Activated CD8-positive, alpha-beta T cell treated with anti-CD3 and anti-CD28 coated beads, Interleukin-2, amount 10 ng/mL, durations not matched to agents 7 days and 5 days (primary cell): Measurements from ENCODE around the gene IGLL5. TPM values are rescaled to one million over a fixed set of nuclear protein-coding genes. Genes with fewer than 3 reads are reported as not detected.

Experiments
- ATAC-seq: fragments of 150-1000 bp; cut with Tn5 transposase; one replicate; pipeline ENCODE4 v1.10.0; 2021; ENCODE audit warnings: moderate library complexity
- CTCF ChIA-PET: fragments of 350-600 bp; sonication (Branson Sonifier 250); formaldehyde crosslinking; loops from one replicate; lab custom pipeline; 2021; ENCODE audit warnings: antibody characterized with exemption; lab: Charles Lee
- POLR2A ChIA-PET: fragments of 350-600 bp; sonication (Branson Sonifier 250); formaldehyde crosslinking; loops from one replicate; lab custom pipeline; 2021; ENCODE audit warnings: antibody characterized with exemption; lab: Charles Lee
- DNase-seq: peaks from one replicate; pipeline ENCODE4 v3.0.0-alpha.2; 2020
- H3K27ac Mint-ChIP-seq: one replicate; pipeline ENCODE4 v1.8.0; 2021; ENCODE audit warnings: mild to moderate bottlenecking, mixed read lengths
- H3K27me3 Mint-ChIP-seq: one replicate; pipeline ENCODE4 v1.8.0; 2021; ENCODE audit warnings: low read depth, mixed read lengths
- H3K36me3 Mint-ChIP-seq: one replicate; pipeline ENCODE4 v1.8.0; 2021; ENCODE audit warnings: low read depth, mixed read lengths
- H3K4me1 Mint-ChIP-seq: one replicate; pipeline ENCODE4 v1.8.0; 2021; ENCODE audit warnings: low read depth, mixed read lengths
- H3K4me3 Mint-ChIP-seq: one replicate; pipeline ENCODE4 v1.8.0; 2021; ENCODE audit warnings: mild to moderate bottlenecking, mixed read lengths
- H3K9me3 Mint-ChIP-seq: one replicate; pipeline ENCODE4 v1.8.0; 2022; ENCODE audit warnings: mixed read lengths; ENCODE audit not compliant: insufficient read depth
- total RNA-seq, 2 experiments: library from RNA; stranded (reverse); gene quantifications; one replicate each; pipeline ENCODE4 v1.2.3, GENCODE V29; 2021

Gene IGLL5
- not detected for total RNA-seq

- H3K9me3 Mint-ChIP-seq, result no peaks in the 10 kb centered on the region
- POLR2A ChIA-PET, result no interaction called here
- CTCF ChIA-PET, result interaction anchor here (0.6 to 8.2 kb wide), 4 partner anchors 9 to 99 kb away, joined by 3 to 184 read pairs (median 4); no protein-coding TSS in a partner anchor
- H3K4me3 Mint-ChIP-seq, result no peak within 1 kb of the TSS
- DNase-seq (no peak), ATAC-seq (no peak)
- H3K4me1 Mint-ChIP-seq, result peaks cover 19% of the 10 kb centered on the region
- no peaks in the 10 kb centered on the region for H3K36me3 Mint-ChIP-seq
- peaks cover 47% of the 10 kb centered on the region for H3K27me3 Mint-ChIP-seq
- no peak within 1 kb of the TSS for H3K27ac Mint-ChIP-seq
Measured at GRCh38 chr22:22887621-22888503, at the start of gene IGLL5. Gene IGLL5, plus strand, starts transcription at chr22:22887816. Its CDS starts 238 bp downstream, at chr22:22888054.

- Mint-ChIP-seq H3K9me3 (no peaks in the 10 kb centered on the region), H3K27me3 (peaks cover 22% of the 10 kb centered on the region), H3K4me3 (no peak overlapping the region), H3K4me1 (peaks cover 19% of the 10 kb centered on the region), H3K36me3 (no peaks in the 10 kb centered on the region), H3K27ac (peak overlapping the region; percentile 71)
- ChIA-PET CTCF (interaction anchor here (0.8 to 4.5 kb wide), 8 partner anchors 8 to 68 kb away, joined by 3 to 36 read pairs (median 4); no protein-coding TSS in a partner anchor), POLR2A (interaction anchor here (1.0 kb wide), 1 partner anchor 20 kb away, joined by 3 read pairs; no protein-coding TSS in a partner anchor)
- no peak for ATAC-seq
- DNase-seq, result no peak
Measured at GRCh38 chr22:22838148-22838786, 49.3 kb upstream of the IGLL5 start.

- Mint-ChIP-seq H3K4me1 (peaks cover 24% of the 10 kb centered on the region), H3K27ac (no peak overlapping the region), H3K4me3 (no peak overlapping the region), H3K27me3 (peaks cover 18% of the 10 kb centered on the region), H3K36me3 (no peaks in the 10 kb centered on the region), H3K9me3 (no peaks in the 10 kb centered on the region)
- ChIA-PET POLR2A (no interaction called here), CTCF (interaction anchor here (1.6 to 4.5 kb wide), 2 partner anchors 9 to 45 kb away, joined by 8 to 36 read pairs; no protein-coding TSS in a partner anchor)
- ATAC-seq (no peak), DNase-seq (no peak)
Measured at GRCh38 chr22:22839570-22840314, 47.9 kb upstream of the IGLL5 start.

GRCh38 chr22:22840780-22841179, 46.8 kb upstream of the IGLL5 start:
- Mint-ChIP-seq H3K36me3 (no peaks in the 10 kb centered on the region), H3K4me3 (no peak overlapping the region)

GRCh38 chr22:22841598-22841997, 46.0 kb upstream of the IGLL5 start:
- Mint-ChIP-seq H3K27me3 (peaks cover 18% of the 10 kb centered on the region), H3K36me3 (no peaks in the 10 kb centered on the region), H3K27ac (no peak overlapping the region), H3K4me3 (no peak overlapping the region), H3K4me1 (peaks cover 22% of the 10 kb centered on the region), H3K9me3 (no peaks in the 10 kb centered on the region)
- DNase-seq (no peak), ATAC-seq (no peak)
- ChIA-PET CTCF (interaction anchor here (1.2 to 2.5 kb wide), 3 partner anchors 39 to 43 kb away, joined by 3 to 7 read pairs (median 6); no protein-coding TSS in a partner anchor), POLR2A (no interaction called here)

More at GRCh38 chr22:22840780-22841179, 46.8 kb upstream of the IGLL5 start:
- ATAC-seq (no peak), DNase-seq (no peak)
- no peaks in the 10 kb centered on the region for H3K9me3 Mint-ChIP-seq
- H3K4me1 Mint-ChIP-seq, result peaks cover 24% of the 10 kb centered on the region
- peaks cover 19% of the 10 kb centered on the region for H3K27me3 Mint-ChIP-seq
- no peak overlapping the region for H3K27ac Mint-ChIP-seq
- ChIA-PET CTCF (no interaction called here), POLR2A (no interaction called here)

- Mint-ChIP-seq H3K4me1 (peaks cover 18% of the 10 kb centered on the region), H3K27ac (no peak overlapping the region), H3K9me3 (no peaks in the 10 kb centered on the region), H3K27me3 (peaks cover 18% of the 10 kb centered on the region), H3K36me3 (no peaks in the 10 kb centered on the region), H3K4me3 (no peak overlapping the region)
- CTCF ChIA-PET, result interaction anchor here (0.8 to 2.5 kb wide), 7 partner anchors 10 to 89 kb away, joined by 3 to 7 read pairs (median 3); no protein-coding TSS in a partner anchor
- DNase-seq, result no peak
- ATAC-seq, result no peak
- POLR2A ChIA-PET, result no interaction called here
Measured at GRCh38 chr22:22842085-22842484, 45.5 kb upstream of the IGLL5 start.

- DNase-seq, result no peak
- no peaks in the 10 kb centered on the region for H3K36me3 Mint-ChIP-seq
- POLR2A ChIA-PET, result no interaction called here
- H3K4me1 Mint-ChIP-seq, result peaks cover 6% of the 10 kb centered on the region
- H3K27me3 Mint-ChIP-seq, result peaks cover 21% of the 10 kb centered on the region
- no peak overlapping the region for H3K27ac Mint-ChIP-seq
- no peak for ATAC-seq
- H3K4me3 Mint-ChIP-seq, result no peak overlapping the region
- CTCF ChIA-PET, result no interaction called here
- no peaks in the 10 kb centered on the region for H3K9me3 Mint-ChIP-seq
Measured at GRCh38 chr22:22843848-22844247, 43.8 kb upstream of the IGLL5 start.

- Mint-ChIP-seq H3K9me3 (no peaks in the 10 kb centered on the region), H3K4me1 (peaks cover 5% of the 10 kb centered on the region), H3K36me3 (no peaks in the 10 kb centered on the region), H3K27ac (no peak overlapping the region), H3K27me3 (peaks cover 14% of the 10 kb centered on the region), H3K4me3 (no peak overlapping the region)
- ChIA-PET CTCF (interaction anchor here (0.9 to 10.4 kb wide), 18 partner anchors 9 to 110 kb away, joined by 3 to 173 read pairs (median 27); no protein-coding TSS in a partner anchor), POLR2A (no interaction called here)
- ATAC-seq, result no peak
- DNase-seq, result no peak
Measured at GRCh38 chr22:22847241-22847640, 40.4 kb upstream of the IGLL5 start.

GRCh38 chr22:22848364-22848866, 39.2 kb upstream of the IGLL5 start:
- H3K27me3 Mint-ChIP-seq, result peaks cover 24% of the 10 kb centered on the region
- no peaks in the 10 kb centered on the region for H3K9me3 Mint-ChIP-seq
- ChIA-PET POLR2A (no interaction called here), CTCF (interaction anchor here (0.8 to 10.4 kb wide), 29 partner anchors 8 to 289 kb away, joined by 3 to 173 read pairs (median 15); no protein-coding TSS in a partner anchor)
- peaks cover 5% of the 10 kb centered on the region for H3K4me1 Mint-ChIP-seq
- no peaks in the 10 kb centered on the region for H3K36me3 Mint-ChIP-seq
- DNase-seq (peak; percentile 77), ATAC-seq (peak; percentile 95)
- H3K27ac Mint-ChIP-seq, result no peak overlapping the region
- H3K4me3 Mint-ChIP-seq, result no peak overlapping the region

GRCh38 chr22:22849640-22850610, 37.7 kb upstream of the IGLL5 start:
- Mint-ChIP-seq H3K36me3 (no peaks in the 10 kb centered on the region), H3K27me3 (peaks cover 32% of the 10 kb centered on the region), H3K4me3 (no peak overlapping the region), H3K4me1 (no peaks in the 10 kb centered on the region), H3K27ac (no peak overlapping the region), H3K9me3 (no peaks in the 10 kb centered on the region)
- POLR2A ChIA-PET, result interaction anchor here (1.3 kb wide), 1 partner anchor 24 kb away, joined by 4 read pairs; no protein-coding TSS in a partner anchor
- CTCF ChIA-PET, result interaction anchor here (0.9 to 10.4 kb wide), 23 partner anchors 7 to 107 kb away, joined by 3 to 173 read pairs (median 21); no protein-coding TSS in a partner anchor
- ATAC-seq (no peak), DNase-seq (no peak)
